ENCODE data around the gene MTA3. TPM values are rescaled to one million over a fixed set of nuclear protein-coding genes. Genes with fewer than 3 reads are reported as not detected.
A peak's percentile ranks its signal among the peaks of the same experiment; 100 is the strongest.

MTA3 gene
- total RNA-seq, 1 donor from 2014 or later: 23.5 TPM

GRCh38 chr2:42659609-42660008 lies 91.2 kb downstream of the MTA3 start:
- no peak overlapping the region for H3K27ac ChIP-seq
- no peaks in the 10 kb centered on the region for H3K9me3 ChIP-seq
- no peak overlapping the region for H3K4me3 ChIP-seq
- intact Hi-C loops (cut with DNase I): no loop called here
- no peaks in the 10 kb centered on the region for H3K27me3 ChIP-seq (ENCODE audit: low read depth)
- peaks cover 6% of the 10 kb centered on the region for H3K4me1 ChIP-seq
- no peak for DNase-seq
- ATAC-seq: no peak
- H3K36me3 ChIP-seq: peaks cover 8% of the 10 kb centered on the region
- TF ChIP-seq CTCF (IDR thresholded peaks at IDR 0.05): no peak

GRCh38 chr2:42663106-42663780 lies 94.8 kb downstream of the MTA3 start:
- Histone ChIP-seq H3K4me1 (peaks cover 6% of the 10 kb centered on the region), H3K27me3 (ENCODE audit: low read depth) (no peaks in the 10 kb centered on the region), H3K4me3 (no peak overlapping the region), H3K9me3 (no peaks in the 10 kb centered on the region), H3K27ac (peak overlapping the region; percentile 8), H3K36me3 (no peaks in the 10 kb centered on the region)
- DNase-seq (peak; percentile 72), ATAC-seq (peak; percentile 93 to 96)
- peak; percentile 93 for TF ChIP-seq CTCF (IDR thresholded peaks at IDR 0.05)
- intact Hi-C loops (cut with DNase I): no loop called here

GRCh38 chr2:42663828-42664227 lies 95.4 kb downstream of the MTA3 start:
- peak in 1 of 2 donors; percentile 24 for ATAC-seq

GRCh38 chr2:42673989-42674579 lies 105.7 kb downstream of the MTA3 start:
- intact Hi-C loops (cut with DNase I): no loop called here
- no peak for ATAC-seq
- no peak overlapping the region for H3K4me3 ChIP-seq
- no peaks in the 10 kb centered on the region for H3K9me3 ChIP-seq
- no peak for DNase-seq
- TF ChIP-seq CTCF (IDR thresholded peaks at IDR 0.05): no peak
- no peaks in the 10 kb centered on the region for H3K36me3 ChIP-seq
- no peaks in the 10 kb centered on the region for H3K4me1 ChIP-seq
- no peak overlapping the region for H3K27ac ChIP-seq
- H3K27me3 ChIP-seq (ENCODE audit: low read depth): no peaks in the 10 kb centered on the region

More at GRCh38 chr2:42663828-42664227, 95.4 kb downstream of the MTA3 start:
- no peak for DNase-seq
- intact Hi-C loops (cut with DNase I): no loop called here
- Histone ChIP-seq H3K4me3 (no peak overlapping the region), H3K36me3 (no peaks in the 10 kb centered on the region), H3K9me3 (no peaks in the 10 kb centered on the region), H3K27ac (peak overlapping the region; percentile 8), H3K4me1 (peaks cover 6% of the 10 kb centered on the region), H3K27me3 (ENCODE audit: low read depth) (no peaks in the 10 kb centered on the region)
- TF ChIP-seq CTCF (IDR thresholded peaks at IDR 0.05): no peak

GRCh38 chr2:42675815-42676214 lies 107.4 kb downstream of the MTA3 start:
- DNase-seq (no peak), ATAC-seq (no peak)
- TF ChIP-seq CTCF (IDR thresholded peaks at IDR 0.05): no peak
- no peaks in the 10 kb centered on the region for H3K9me3 ChIP-seq
- intact Hi-C loops (cut with DNase I): no loop called here
- no peak overlapping the region for H3K4me3 ChIP-seq
- H3K4me1 ChIP-seq: no peaks in the 10 kb centered on the region
- H3K27me3 ChIP-seq (ENCODE audit: low read depth): no peaks in the 10 kb centered on the region
- no peaks in the 10 kb centered on the region for H3K36me3 ChIP-seq
- no peak overlapping the region for H3K27ac ChIP-seq

Measured in lower lobe of right lung (tissue), 2 donors.